ENCODE data around the gene CENPP.

CENPP gene

DNA sequence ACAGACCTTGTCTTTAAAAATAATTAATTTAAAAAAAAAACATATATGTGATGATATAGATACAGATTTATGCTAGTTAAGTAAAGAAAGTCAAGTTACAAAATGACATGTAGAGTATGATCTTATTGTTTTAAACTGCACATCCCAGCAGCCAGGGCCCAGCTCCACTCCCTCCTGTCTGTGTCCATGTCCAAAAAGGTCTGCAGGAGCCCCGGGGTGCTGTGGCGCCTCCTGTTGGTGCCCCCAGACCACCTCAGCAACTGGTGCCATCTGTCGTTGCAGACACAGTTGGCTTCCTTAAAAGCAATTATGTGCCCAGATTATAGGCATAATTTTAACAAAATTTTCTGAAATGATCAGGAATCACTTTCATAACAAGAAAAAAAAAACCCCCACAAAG, 310.9 kb downstream of the CENPP start:
- WGBS (ENCODE audit: insufficient coverage), result 95% methylated on average over 2 of the region's 3 CpGs

DNA sequence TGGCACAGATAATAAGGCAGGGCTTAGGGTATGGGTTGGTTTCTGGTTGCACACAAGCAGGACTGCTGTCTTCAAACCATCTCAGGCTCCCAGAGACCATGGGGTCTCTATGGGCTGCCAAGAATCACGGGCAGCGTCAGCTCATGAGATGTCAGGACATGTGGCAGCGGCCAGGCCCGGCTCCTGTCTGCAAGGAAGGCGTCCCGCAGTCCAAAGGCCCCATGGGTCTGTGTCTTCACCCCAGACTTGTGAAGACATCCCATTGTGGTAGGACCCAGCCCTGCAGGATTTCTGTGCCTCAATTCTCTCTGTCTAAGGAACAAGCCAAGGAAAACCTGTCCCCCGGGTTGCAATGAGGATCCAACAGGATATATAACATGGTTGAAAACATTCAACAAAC, 311.6 kb downstream of the CENPP start:
- H3K4me3 ChIP-seq (ENCODE audit: control insufficient read depth in 1 of 7, extremely low read depth in 1 of 7, insufficient read depth in 4 of 7, low read depth in 2 of 7, low read length in 6 of 7), result no peak overlapping the region
- WGBS (ENCODE audit: insufficient coverage), result 100% methylated on average over 6 of the region's 7 CpGs
- no peak for DNase-seq
- ChIA-PET POLR2A (no interaction called here), CTCF (no interaction called here)
- no peaks in the 10 kb centered on the region for H3K4me1 ChIP-seq (ENCODE audit: control extremely low read depth in 1 of 4, control insufficient read depth in 4 of 4, insufficient read depth in 4 of 4, low read length in 3 of 4)
- H3K9me3 ChIP-seq (ENCODE audit: control extremely low read depth in 1 of 5, control insufficient read depth in 4 of 5, insufficient read depth in 2 of 5, low read depth in 1 of 5, low read length in 4 of 5), result no peaks in the 10 kb centered on the region
- H3K27me3 ChIP-seq (replicated peaks in 2 of 5; ENCODE audit: control insufficient read depth in 4 of 5, insufficient read depth in 5 of 5, low read length in 4 of 5), result no peaks in the 10 kb centered on the region
- H3K27ac ChIP-seq (ENCODE audit: insufficient read depth in 1 of 2, low read depth in 1 of 2, low read length in 2 of 2, poor library complexity in 1 of 2, severe bottlenecking in 2 of 2), result no peak overlapping the region
- peaks cover 13 to 84% (median 58%) of the 10 kb centered on the region in 4 experiments for H3K36me3 ChIP-seq (ENCODE audit: control insufficient read depth in 4 of 4, insufficient read depth in 4 of 4, low read length in 3 of 4)

More for the DNA sequence above, 310.9 kb downstream of the CENPP start:
- no peak for DNase-seq
- Histone ChIP-seq H3K4me1 (ENCODE audit: control extremely low read depth in 1 of 4, control insufficient read depth in 4 of 4, insufficient read depth in 4 of 4, low read length in 3 of 4) (no peaks in the 10 kb centered on the region), H3K27me3 (replicated peaks in 2 of 5; ENCODE audit: control insufficient read depth in 4 of 5, insufficient read depth in 5 of 5, low read length in 4 of 5) (no peaks in the 10 kb centered on the region), H3K27ac (ENCODE audit: insufficient read depth in 1 of 2, low read depth in 1 of 2, low read length in 2 of 2, poor library complexity in 1 of 2, severe bottlenecking in 2 of 2) (no peak overlapping the region), H3K36me3 (ENCODE audit: control insufficient read depth in 4 of 4, insufficient read depth in 4 of 4, low read length in 3 of 4) (peaks cover 13 to 84% (median 60%) of the 10 kb centered on the region in 4 experiments), H3K4me3 (ENCODE audit: control insufficient read depth in 1 of 7, extremely low read depth in 1 of 7, insufficient read depth in 4 of 7, low read depth in 2 of 7, low read length in 6 of 7) (no peak overlapping the region), H3K9me3 (ENCODE audit: control extremely low read depth in 1 of 5, control insufficient read depth in 4 of 5, insufficient read depth in 2 of 5, low read depth in 1 of 5, low read length in 4 of 5) (no peaks in the 10 kb centered on the region)
- ChIA-PET POLR2A (interaction anchor here (0.6 kb wide), 1 partner anchor 22 kb away, joined by 3 read pairs; no protein-coding TSS in a partner anchor), CTCF (no interaction called here)

DNA sequence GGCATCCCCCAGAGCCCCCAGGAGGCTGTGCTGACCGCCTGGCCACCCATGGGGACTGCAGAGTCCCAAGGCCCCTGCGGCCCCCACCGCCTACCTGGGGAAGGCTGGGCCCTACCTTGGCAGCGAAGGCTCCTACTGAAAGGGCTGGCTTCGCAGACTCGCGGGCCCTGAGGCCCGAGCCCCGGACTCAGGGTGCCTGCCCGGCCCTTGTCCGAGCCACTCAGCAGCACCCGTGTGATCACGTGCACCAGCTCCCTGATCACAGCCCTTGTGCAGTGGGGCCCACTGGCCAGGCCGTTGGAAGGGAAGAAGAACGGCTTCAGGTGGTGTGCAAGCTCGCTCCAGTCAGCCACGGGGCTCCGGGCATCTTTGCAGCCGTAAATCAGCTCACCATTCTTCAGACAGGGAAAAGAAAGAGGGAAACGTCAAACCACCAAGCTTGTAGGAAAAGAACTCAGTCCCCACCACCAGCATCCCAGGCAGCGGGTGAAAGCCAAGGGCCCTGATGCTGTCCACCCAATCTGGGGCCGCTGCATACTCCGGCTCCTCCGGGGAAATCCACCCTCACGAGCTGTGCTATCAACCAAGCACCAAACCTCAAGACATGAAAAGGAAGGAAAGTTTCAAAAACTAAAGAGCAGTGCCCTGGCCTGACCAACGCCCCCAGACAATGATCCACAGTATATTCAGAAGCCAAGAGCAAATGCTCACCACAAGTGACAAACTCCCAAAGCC, 312.3 kb downstream of the CENPP start:
- Histone ChIP-seq H3K36me3 (ENCODE audit: control insufficient read depth in 4 of 4, insufficient read depth in 4 of 4, low read length in 3 of 4) (peaks cover 13 to 86% (median 57%) of the 10 kb centered on the region in 4 experiments), H3K27me3 (replicated peaks in 2 of 5; ENCODE audit: control insufficient read depth in 4 of 5, insufficient read depth in 5 of 5, low read length in 4 of 5) (no peaks in the 10 kb centered on the region), H3K4me1 (ENCODE audit: control extremely low read depth in 1 of 4, control insufficient read depth in 4 of 4, insufficient read depth in 4 of 4, low read length in 3 of 4) (no peaks in the 10 kb centered on the region), H3K27ac (ENCODE audit: insufficient read depth in 1 of 2, low read depth in 1 of 2, low read length in 2 of 2, poor library complexity in 1 of 2, severe bottlenecking in 2 of 2) (no peak overlapping the region), H3K9me3 (ENCODE audit: control extremely low read depth in 1 of 5, control insufficient read depth in 4 of 5, insufficient read depth in 2 of 5, low read depth in 1 of 5, low read length in 4 of 5) (no peaks in the 10 kb centered on the region), H3K4me3 (ENCODE audit: control insufficient read depth in 1 of 7, extremely low read depth in 1 of 7, insufficient read depth in 4 of 7, low read depth in 2 of 7, low read length in 6 of 7) (no peak overlapping the region)
- 95% methylated on average over 24 of the region's 26 CpGs for WGBS (ENCODE audit: insufficient coverage)
- DNase-seq, result no peak
- POLR2A ChIA-PET, result no interaction called here
- CTCF ChIA-PET, result interaction anchor here (1.1 kb wide), 1 partner anchor 11 kb away, joined by 3 read pairs; no protein-coding TSS in a partner anchor

DNA sequence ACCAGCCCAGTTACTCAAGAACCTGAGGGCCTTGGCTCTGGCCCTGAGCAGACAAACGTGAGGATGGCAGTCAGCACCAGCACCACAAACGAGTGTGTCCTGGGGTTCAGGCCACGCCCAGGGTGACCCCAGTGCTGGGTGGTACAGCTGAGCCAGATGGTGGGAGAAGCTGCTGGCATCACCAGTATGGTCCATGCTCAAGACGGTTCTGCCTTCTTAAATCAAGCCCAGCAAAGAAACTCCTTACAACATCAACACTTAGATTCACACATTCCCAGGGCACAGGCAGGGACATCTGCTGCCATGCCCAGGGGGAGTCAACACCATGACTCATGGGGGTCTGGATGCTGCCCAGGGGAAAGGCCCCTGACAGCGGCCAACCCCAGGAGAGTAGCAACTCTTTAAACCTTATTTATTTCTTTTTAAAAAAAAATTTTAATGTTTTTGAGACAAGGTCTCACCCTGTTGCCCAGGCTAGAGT, 312.9 kb downstream of the CENPP start:
- Histone ChIP-seq H3K27ac (ENCODE audit: insufficient read depth in 1 of 2, low read depth in 1 of 2, low read length in 2 of 2, poor library complexity in 1 of 2, severe bottlenecking in 2 of 2) (no peak overlapping the region), H3K4me1 (ENCODE audit: control extremely low read depth in 1 of 4, control insufficient read depth in 4 of 4, insufficient read depth in 4 of 4, low read length in 3 of 4) (no peaks in the 10 kb centered on the region), H3K9me3 (ENCODE audit: control extremely low read depth in 1 of 5, control insufficient read depth in 4 of 5, insufficient read depth in 2 of 5, low read depth in 1 of 5, low read length in 4 of 5) (no peaks in the 10 kb centered on the region), H3K36me3 (ENCODE audit: control insufficient read depth in 4 of 4, insufficient read depth in 4 of 4, low read length in 3 of 4) (peaks cover 10 to 81% (median 57%) of the 10 kb centered on the region in 4 experiments), H3K4me3 (ENCODE audit: control insufficient read depth in 1 of 7, extremely low read depth in 1 of 7, insufficient read depth in 4 of 7, low read depth in 2 of 7, low read length in 6 of 7) (no peak overlapping the region), H3K27me3 (replicated peaks in 2 of 5; ENCODE audit: control insufficient read depth in 4 of 5, insufficient read depth in 5 of 5, low read length in 4 of 5) (no peaks in the 10 kb centered on the region)
- POLR2A ChIA-PET, result no interaction called here
- no CpG with 5 or more reads among the region's 5 CpGs for WGBS (ENCODE audit: insufficient coverage)
- CTCF ChIA-PET, result interaction anchor here (1.1 kb wide), 1 partner anchor 10 kb away, joined by 3 read pairs; no protein-coding TSS in a partner anchor
- DNase-seq, result no peak

DNA sequence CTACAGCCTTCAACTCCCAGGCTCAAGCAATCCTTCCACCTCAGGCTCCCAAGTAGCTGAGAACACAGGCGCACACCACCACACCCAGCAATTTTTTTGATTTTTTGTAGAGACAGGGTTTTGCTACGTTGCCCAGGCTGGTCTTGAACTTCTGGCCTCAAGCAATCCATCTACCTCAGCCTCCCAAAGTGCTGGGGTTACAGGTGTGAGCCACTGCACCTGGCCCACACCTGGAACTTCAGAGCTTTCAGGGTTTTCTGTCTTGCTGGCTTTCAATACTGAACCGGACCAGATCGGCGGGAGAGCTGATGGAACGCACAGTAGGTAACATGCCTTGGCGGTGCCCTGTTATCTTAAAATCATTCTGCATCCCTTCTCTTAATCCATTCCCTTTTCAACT, 313.4 kb downstream of the CENPP start:
- DNase-seq, result no peak
- no peaks in the 10 kb centered on the region for H3K9me3 ChIP-seq (ENCODE audit: control extremely low read depth in 1 of 5, control insufficient read depth in 4 of 5, insufficient read depth in 2 of 5, low read depth in 1 of 5, low read length in 4 of 5)
- 97% methylated on average over 5 of the region's 7 CpGs for WGBS (ENCODE audit: insufficient coverage)
- ChIA-PET POLR2A (no interaction called here), CTCF (interaction anchor here (1.1 kb wide), 1 partner anchor 10 kb away, joined by 3 read pairs; no protein-coding TSS in a partner anchor)
- H3K36me3 ChIP-seq (ENCODE audit: control insufficient read depth in 4 of 4, insufficient read depth in 4 of 4, low read length in 3 of 4), result peaks cover 8 to 79% (median 55%) of the 10 kb centered on the region in 4 experiments
- no peaks in the 10 kb centered on the region for H3K4me1 ChIP-seq (ENCODE audit: control extremely low read depth in 1 of 4, control insufficient read depth in 4 of 4, insufficient read depth in 4 of 4, low read length in 3 of 4)
- no peak overlapping the region for H3K4me3 ChIP-seq (ENCODE audit: control insufficient read depth in 1 of 7, extremely low read depth in 1 of 7, insufficient read depth in 4 of 7, low read depth in 2 of 7, low read length in 6 of 7)
- H3K27me3 ChIP-seq (replicated peaks in 2 of 5; ENCODE audit: control insufficient read depth in 4 of 5, insufficient read depth in 5 of 5, low read length in 4 of 5), result no peaks in the 10 kb centered on the region
- H3K27ac ChIP-seq (ENCODE audit: insufficient read depth in 1 of 2, low read depth in 1 of 2, low read length in 2 of 2, poor library complexity in 1 of 2, severe bottlenecking in 2 of 2), result no peak overlapping the region

DNA sequence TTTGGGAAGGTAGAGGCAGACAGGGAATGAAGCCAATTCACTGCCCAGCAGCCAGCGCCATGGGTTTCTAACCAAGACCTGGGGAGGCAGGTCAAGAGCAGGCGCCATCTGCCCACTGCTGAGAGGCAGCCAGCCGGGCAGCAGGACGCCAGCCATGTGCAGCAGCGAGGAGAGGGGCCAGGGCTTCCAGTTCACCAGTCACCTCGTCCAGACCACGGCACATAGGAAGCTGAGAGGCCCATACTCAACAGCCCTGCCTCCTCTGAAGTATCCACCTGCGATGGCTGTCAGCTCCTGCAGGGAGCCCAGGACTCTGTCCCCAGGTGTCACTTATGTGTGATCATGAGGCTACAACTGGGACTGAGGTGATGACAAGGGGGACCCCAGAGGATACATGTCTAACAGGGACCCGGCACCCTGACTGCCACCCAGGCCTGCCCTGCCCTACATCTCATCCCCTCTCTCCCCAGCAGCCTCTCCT, 314.1 kb downstream of the CENPP start:
- POLR2A ChIA-PET, result no interaction called here

DNA sequence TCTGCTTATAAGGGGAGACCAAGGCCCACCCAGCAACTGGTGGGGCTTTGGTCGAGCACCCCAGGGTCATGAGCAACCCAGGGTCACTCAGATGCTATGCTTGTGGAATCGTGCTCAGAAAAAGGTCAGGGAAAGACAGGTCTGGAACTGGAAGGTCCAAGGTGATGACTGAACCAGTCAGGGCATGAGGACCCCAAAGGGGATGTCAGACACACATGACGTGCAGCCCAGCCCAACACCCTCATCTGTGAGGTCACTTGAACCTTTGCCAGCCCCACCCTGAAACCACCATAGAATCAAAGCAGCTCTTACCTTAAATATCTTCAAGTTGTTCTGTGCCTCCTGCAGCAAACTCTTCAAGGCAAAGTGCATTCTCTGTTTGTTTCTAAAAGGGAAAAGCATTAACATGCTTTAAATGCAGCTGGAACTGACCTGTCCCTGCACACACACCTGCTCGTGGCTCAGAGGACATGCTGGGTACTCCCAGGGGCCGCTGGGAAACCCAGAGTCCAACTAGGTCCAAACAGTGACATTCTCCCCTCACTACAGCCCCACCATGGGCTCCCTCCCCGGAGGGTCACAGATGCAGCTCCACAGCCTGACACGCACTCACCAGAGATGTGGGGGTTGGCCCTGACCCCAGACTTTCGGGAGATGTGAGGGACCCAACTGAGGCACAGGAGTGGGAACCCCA, 314.8 kb downstream of the CENPP start:
- no peak overlapping the region for H3K27ac ChIP-seq (ENCODE audit: insufficient read depth in 1 of 2, low read depth in 1 of 2, low read length in 2 of 2, poor library complexity in 1 of 2, severe bottlenecking in 2 of 2)
- no peak overlapping the region for H3K4me3 ChIP-seq (ENCODE audit: control insufficient read depth in 1 of 7, extremely low read depth in 1 of 7, insufficient read depth in 4 of 7, low read depth in 2 of 7, low read length in 6 of 7)
- ChIA-PET POLR2A (no interaction called here), CTCF (interaction anchor here (1.4 kb wide), 1 partner anchor 502 kb away, joined by 4 read pairs; no protein-coding TSS in a partner anchor)
- H3K9me3 ChIP-seq (ENCODE audit: control extremely low read depth in 1 of 5, control insufficient read depth in 4 of 5, insufficient read depth in 2 of 5, low read depth in 1 of 5, low read length in 4 of 5), result peaks cover 0 to 3% (median 2%) of the 10 kb centered on the region in 5 experiments
- WGBS (ENCODE audit: insufficient coverage), result 92% methylated on average over 7 of the region's 8 CpGs
- H3K27me3 ChIP-seq (replicated peaks in 2 of 5; ENCODE audit: control insufficient read depth in 4 of 5, insufficient read depth in 5 of 5, low read length in 4 of 5), result no peaks in the 10 kb centered on the region
- no peak for DNase-seq
- no peaks in the 10 kb centered on the region for H3K4me1 ChIP-seq (ENCODE audit: control extremely low read depth in 1 of 4, control insufficient read depth in 4 of 4, insufficient read depth in 4 of 4, low read length in 3 of 4)
- peaks cover 9 to 90% (median 58%) of the 10 kb centered on the region in 4 experiments for H3K36me3 ChIP-seq (ENCODE audit: control insufficient read depth in 4 of 4, insufficient read depth in 4 of 4, low read length in 3 of 4)

More for the DNA sequence above, 314.1 kb downstream of the CENPP start:
- CTCF ChIA-PET, result no interaction called here
- 90% methylated on average over 9 of the region's 9 CpGs for WGBS (ENCODE audit: insufficient coverage)
- Histone ChIP-seq H3K27me3 (replicated peaks in 2 of 5; ENCODE audit: control insufficient read depth in 4 of 5, insufficient read depth in 5 of 5, low read length in 4 of 5) (no peaks in the 10 kb centered on the region), H3K9me3 (ENCODE audit: control extremely low read depth in 1 of 5, control insufficient read depth in 4 of 5, insufficient read depth in 2 of 5, low read depth in 1 of 5, low read length in 4 of 5) (no peaks in the 10 kb centered on the region), H3K4me1 (ENCODE audit: control extremely low read depth in 1 of 4, control insufficient read depth in 4 of 4, insufficient read depth in 4 of 4, low read length in 3 of 4) (no peaks in the 10 kb centered on the region), H3K36me3 (ENCODE audit: control insufficient read depth in 4 of 4, insufficient read depth in 4 of 4, low read length in 3 of 4) (peaks cover 10 to 87% (median 57%) of the 10 kb centered on the region in 4 experiments), H3K4me3 (ENCODE audit: control insufficient read depth in 1 of 7, extremely low read depth in 1 of 7, insufficient read depth in 4 of 7, low read depth in 2 of 7, low read length in 6 of 7) (no peak overlapping the region), H3K27ac (ENCODE audit: insufficient read depth in 1 of 2, low read depth in 1 of 2, low read length in 2 of 2, poor library complexity in 1 of 2, severe bottlenecking in 2 of 2) (no peak overlapping the region)
- DNase-seq, result no peak

Data from common myeloid progenitor, CD34-positive (primary cell).